PC-3 (cell line): ENCODE results near the gene TRABD2B. TPM values are rescaled to one million over a fixed set of nuclear protein-coding genes. Genes with fewer than 3 reads are reported as not detected.

Experiments used
- ATAC-seq: fragments of 200-7000 bp; cut with Tn5 transposase; 2 replicates; pipeline ENCODE4 v1.9.1; 2020; ENCODE audit warnings: mild to moderate bottlenecking, moderate library complexity
- BruUV-seq: library from RNA; stranded (reverse); fragments of 400-500 nt; replicated peaks from 2 replicates; lab custom pipeline; 2021; lab: Mats Ljungman, UMichigan
- CTCF ChIA-PET: fragments of 300-600 bp; sonication (Branson Sonifier 250); formaldehyde crosslinking; loops from one replicate; lab custom pipeline; 2022; ENCODE audit warnings: antibody characterized with exemption; lab: Charles Lee
- POLR2A ChIA-PET: fragments of 300-600 bp; sonication (Branson Sonifier 250); formaldehyde crosslinking; loops from one replicate; lab custom pipeline; 2022; ENCODE audit warnings: antibody characterized with exemption; ENCODE audit not compliant: unreplicated experiment; lab: Charles Lee
- DNase-seq: peaks from one replicate; pipeline ENCODE4 v3.0.0-alpha.2; 2015
- H2AFZ ChIP-seq: fragments of 300-600 bp; sonication (generic); 2 replicates; pipeline ENCODE4 v1.6.0; 2016; ENCODE audit warnings: antibody characterized with exemption, low read length
- H3F3A ChIP-seq: fragments of 300-600 bp; sonication (generic); one replicate; pipeline ENCODE4 v1.6.0; 2017; ENCODE audit warnings: antibody characterized with exemption, low read length, control low read depth, mild to moderate bottlenecking; ENCODE audit not compliant: unreplicated experiment
- H3K27ac ChIP-seq: fragments of 300-600 bp; sonication (generic); 2 replicates; pipeline ENCODE4 v1.5.1; 2016; ENCODE audit warnings: mild to moderate bottlenecking, low read length
- H3K27me3 ChIP-seq: fragments of 300-600 bp; sonication (generic); 2 replicates; pipeline ENCODE4 v1.6.1; 2016; ENCODE audit warnings: low read length, mixed read lengths
- H3K36me3 ChIP-seq: fragments of 300-600 bp; sonication (generic); 2 replicates; pipeline ENCODE4 v1.6.1; 2016; ENCODE audit warnings: low read depth, mixed run types, low read length, mixed read lengths
- H3K4me1 ChIP-seq: fragments of 300-600 bp; sonication (generic); 2 replicates; pipeline ENCODE4 v1.5.1; 2016; ENCODE audit warnings: low read length; ENCODE audit not compliant: insufficient read depth
- H3K4me2 ChIP-seq: fragments of 300-600 bp; sonication (generic); 2 replicates; pipeline ENCODE4 v1.6.0; 2016; ENCODE audit warnings: low read length
- H3K4me3 ChIP-seq: fragments of 300-600 bp; sonication (generic); 2 replicates; pipeline ENCODE4 v1.5.1; 2016; ENCODE audit warnings: mild to moderate bottlenecking, low read length, mixed read lengths
- H3K79me2 ChIP-seq: fragments of 300-600 bp; sonication (generic); 2 replicates; pipeline ENCODE4 v1.6.1; 2017; ENCODE audit warnings: low read length, mixed read lengths
- H3K9ac ChIP-seq: fragments of 300-600 bp; sonication (generic); 2 replicates; pipeline ENCODE4 v1.6.0; 2016; ENCODE audit warnings: mild to moderate bottlenecking, low read length
- H3K9me2 ChIP-seq: fragments of 300-600 bp; sonication (generic); replicated peaks from 2 replicates; pipeline ENCODE4 v1.6.1; 2016; ENCODE audit warnings: mixed run types, low read length, mixed read lengths
- H3K9me3 ChIP-seq: fragments of 300-600 bp; sonication (generic); 2 replicates; pipeline ENCODE4 v1.6.1; 2016; ENCODE audit warnings: low read length, mixed read lengths
- H4K20me1 ChIP-seq: fragments of 300-600 bp; sonication (generic); 2 replicates; pipeline ENCODE4 v1.6.1; 2016; ENCODE audit warnings: low read length, mixed read lengths
- EZH2 ChIP-seq: fragments of 300-600 bp; sonication (generic); IDR thresholded peaks from one replicate; pipeline ENCODE4 v1.6.1; 2017; ENCODE audit warnings: antibody characterized with exemption, mild to moderate bottlenecking, low read length; ENCODE audit not compliant: unreplicated experiment
- EZH2phosphoT487 ChIP-seq: fragments of 300-600 bp; sonication (generic); IDR thresholded peaks from 2 replicates; pipeline ENCODE4 v1.6.1; 2018; ENCODE audit warnings: mild to moderate bottlenecking, antibody characterized with exemption, low read length, borderline replicate concordance
- intact Hi-C: fragments of 100-400 bp; cut with micrococcal nuclease; formaldehyde crosslinking; loops from 2 replicates; pipeline ENCODE4 v1.9.0; 2023
- total RNA-seq: library from RNA; depleted of rRNA; stranded (reverse); fragments of >200 nt; gene quantifications from 2 replicates; pipeline ENCODE4 v1.2.3, GENCODE V29; 2014
- TF ChIP-seq, protein P1 (sequence below): fragments of 300-600 bp; sonication (generic); conservative IDR thresholded peaks from 2 replicates; pipeline ENCODE4 v1.5.1; 2017; ENCODE audit warnings: antibody characterized with exemption, low read depth, mild to moderate bottlenecking, low read length

Gene TRABD2B
- total RNA-seq, 1 experiment from 2014 or later, result 0.44 TPM

DNA sequence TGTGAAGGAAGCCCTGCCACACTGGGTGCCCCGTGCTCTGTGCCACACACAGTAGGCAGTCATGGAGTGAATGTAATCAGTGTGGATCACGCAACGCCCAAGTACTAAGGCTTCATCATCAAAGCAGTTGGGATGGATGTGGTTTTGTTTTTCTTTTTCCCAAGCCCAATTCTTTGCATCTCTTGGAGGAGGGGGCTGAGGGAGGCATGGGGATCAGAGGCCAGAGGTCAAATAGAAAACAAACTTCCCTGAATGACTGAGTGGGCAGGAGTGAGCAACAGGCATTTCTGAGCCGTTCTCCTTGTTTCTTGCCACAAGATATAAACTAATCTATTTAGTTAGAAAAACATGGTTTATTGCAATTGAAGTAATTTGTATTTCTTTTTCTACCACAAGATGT is 85.3 kb downstream of the TRABD2B start:
- H3K79me2 ChIP-seq, result no peaks in the 10 kb centered on the region
- H3K9me2 ChIP-seq, result no peaks in the 10 kb centered on the region
- intact Hi-C loops, result no loop called here
- ATAC-seq, result no peak
- POLR2A ChIA-PET, result no interaction called here
- H2AFZ ChIP-seq, result no peak overlapping the region
- H3K4me3 ChIP-seq, result no peak overlapping the region
- H3K4me1 ChIP-seq, result peaks cover 5% of the 10 kb centered on the region; the same call in 1 of the 2 replicates
- CTCF ChIA-PET, result interaction anchor here (0.6 kb wide), 1 partner anchor 92 kb away, joined by 5 read pairs; no protein-coding TSS in a partner anchor
- no peaks in the 10 kb centered on the region for H3K9me3 ChIP-seq
- H3K36me3 ChIP-seq, result no peaks in the 10 kb centered on the region
- H3F3A ChIP-seq, result no peaks in the 10 kb centered on the region
- no peak for TF ChIP-seq EZH2
- TF ChIP-seq, protein P1, sequence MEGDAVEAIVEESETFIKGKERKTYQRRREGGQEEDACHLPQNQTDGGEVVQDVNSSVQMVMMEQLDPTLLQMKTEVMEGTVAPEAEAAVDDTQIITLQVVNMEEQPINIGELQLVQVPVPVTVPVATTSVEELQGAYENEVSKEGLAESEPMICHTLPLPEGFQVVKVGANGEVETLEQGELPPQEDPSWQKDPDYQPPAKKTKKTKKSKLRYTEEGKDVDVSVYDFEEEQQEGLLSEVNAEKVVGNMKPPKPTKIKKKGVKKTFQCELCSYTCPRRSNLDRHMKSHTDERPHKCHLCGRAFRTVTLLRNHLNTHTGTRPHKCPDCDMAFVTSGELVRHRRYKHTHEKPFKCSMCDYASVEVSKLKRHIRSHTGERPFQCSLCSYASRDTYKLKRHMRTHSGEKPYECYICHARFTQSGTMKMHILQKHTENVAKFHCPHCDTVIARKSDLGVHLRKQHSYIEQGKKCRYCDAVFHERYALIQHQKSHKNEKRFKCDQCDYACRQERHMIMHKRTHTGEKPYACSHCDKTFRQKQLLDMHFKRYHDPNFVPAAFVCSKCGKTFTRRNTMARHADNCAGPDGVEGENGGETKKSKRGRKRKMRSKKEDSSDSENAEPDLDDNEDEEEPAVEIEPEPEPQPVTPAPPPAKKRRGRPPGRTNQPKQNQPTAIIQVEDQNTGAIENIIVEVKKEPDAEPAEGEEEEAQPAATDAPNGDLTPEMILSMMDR, result no peak
- TF ChIP-seq EZH2phosphoT487, result no peak
- no peak overlapping the region for H3K9ac ChIP-seq
- no peaks in the 10 kb centered on the region for H3K27me3 ChIP-seq
- H3K4me2 ChIP-seq, result no peak overlapping the region
- BruUV-seq, result no TSS peak
- no peaks in the 10 kb centered on the region for H4K20me1 ChIP-seq
- no peak overlapping the region for H3K27ac ChIP-seq
- no peak for DNase-seq

DNA sequence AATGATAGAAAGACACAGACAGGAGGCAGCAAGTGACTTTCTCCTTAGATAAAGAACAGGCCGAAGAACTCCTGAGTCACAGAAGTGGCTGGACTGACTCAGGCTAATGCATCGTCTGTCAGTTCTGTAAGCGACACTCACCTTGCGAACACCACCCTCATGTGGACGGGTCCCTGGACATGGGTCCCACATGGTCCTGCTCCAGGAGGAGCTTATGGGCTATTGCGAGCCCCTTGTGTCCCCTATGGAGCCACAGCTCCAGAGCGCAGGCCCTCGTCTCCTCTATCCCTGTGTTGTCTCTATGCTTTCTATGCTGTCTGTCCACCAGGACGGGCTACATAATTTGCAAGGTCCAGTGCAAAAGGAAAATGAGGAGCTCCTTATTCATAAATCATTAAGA is 85.8 kb downstream of the TRABD2B start:
- Histone ChIP-seq H4K20me1 (no peaks in the 10 kb centered on the region), H3K27me3 (no peaks in the 10 kb centered on the region), H3K4me3 (no peak overlapping the region), H3F3A (no peaks in the 10 kb centered on the region), H2AFZ (no peak overlapping the region), H3K27ac (no peak overlapping the region), H3K4me1 (peaks cover 10% of the 10 kb centered on the region), H3K9ac (no peak overlapping the region), H3K79me2 (no peaks in the 10 kb centered on the region), H3K4me2 (no peak overlapping the region), H3K36me3 (no peaks in the 10 kb centered on the region), H3K9me2 (no peaks in the 10 kb centered on the region), H3K9me3 (no peaks in the 10 kb centered on the region)
- intact Hi-C loops, result no loop called here
- no peak for TF ChIP-seq EZH2phosphoT487
- no peak for TF ChIP-seq EZH2
- TF ChIP-seq, protein P1, result no peak
- ChIA-PET CTCF (interaction anchor here (0.6 kb wide), 1 partner anchor 92 kb away, joined by 5 read pairs; no protein-coding TSS in a partner anchor), POLR2A (no interaction called here)
- ATAC-seq (no peak), DNase-seq (no peak)
- no TSS peak for BruUV-seq

DNA sequence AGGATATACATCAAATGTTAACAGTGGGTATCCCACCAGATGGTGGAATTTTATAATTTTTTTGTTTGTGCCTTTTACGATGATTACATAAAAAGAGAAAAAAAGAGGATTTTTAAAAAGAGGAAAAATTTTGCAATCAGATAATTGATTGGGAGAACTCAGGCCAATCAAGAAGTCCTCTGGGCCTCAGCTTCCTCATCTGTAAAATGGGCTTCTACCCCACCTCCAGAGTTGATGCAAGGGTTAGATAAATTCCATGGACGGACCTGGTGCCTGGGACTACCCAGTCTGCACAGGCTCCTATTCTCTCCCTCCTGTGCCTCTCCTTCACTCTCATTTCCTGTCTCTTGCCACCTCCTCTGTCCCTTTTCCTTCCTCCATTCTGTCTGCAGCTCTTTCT is 88.9 kb downstream of the TRABD2B start:
- ChIA-PET CTCF (no interaction called here), POLR2A (no interaction called here)
- H3K27me3 ChIP-seq, result no peaks in the 10 kb centered on the region
- BruUV-seq, result no TSS peak
- H3F3A ChIP-seq, result no peaks in the 10 kb centered on the region
- no peak overlapping the region for H3K27ac ChIP-seq
- no peak overlapping the region for H3K4me2 ChIP-seq
- no peak overlapping the region for H3K9ac ChIP-seq
- TF ChIP-seq, protein P1, result no peak
- no peak for TF ChIP-seq EZH2
- TF ChIP-seq EZH2phosphoT487, result no peak
- no peak overlapping the region for H2AFZ ChIP-seq
- no peak for ATAC-seq
- no peaks in the 10 kb centered on the region for H4K20me1 ChIP-seq
- peaks cover 25% of the 10 kb centered on the region for H3K4me1 ChIP-seq
- no peak for DNase-seq
- no peaks in the 10 kb centered on the region for H3K36me3 ChIP-seq
- H3K79me2 ChIP-seq, result no peaks in the 10 kb centered on the region
- no peaks in the 10 kb centered on the region for H3K9me2 ChIP-seq
- no peaks in the 10 kb centered on the region for H3K9me3 ChIP-seq
- no peak overlapping the region for H3K4me3 ChIP-seq
- intact Hi-C loops, result no loop called here
